ENCODE data around the gene CTBP1.

Gene CTBP1

DNA sequence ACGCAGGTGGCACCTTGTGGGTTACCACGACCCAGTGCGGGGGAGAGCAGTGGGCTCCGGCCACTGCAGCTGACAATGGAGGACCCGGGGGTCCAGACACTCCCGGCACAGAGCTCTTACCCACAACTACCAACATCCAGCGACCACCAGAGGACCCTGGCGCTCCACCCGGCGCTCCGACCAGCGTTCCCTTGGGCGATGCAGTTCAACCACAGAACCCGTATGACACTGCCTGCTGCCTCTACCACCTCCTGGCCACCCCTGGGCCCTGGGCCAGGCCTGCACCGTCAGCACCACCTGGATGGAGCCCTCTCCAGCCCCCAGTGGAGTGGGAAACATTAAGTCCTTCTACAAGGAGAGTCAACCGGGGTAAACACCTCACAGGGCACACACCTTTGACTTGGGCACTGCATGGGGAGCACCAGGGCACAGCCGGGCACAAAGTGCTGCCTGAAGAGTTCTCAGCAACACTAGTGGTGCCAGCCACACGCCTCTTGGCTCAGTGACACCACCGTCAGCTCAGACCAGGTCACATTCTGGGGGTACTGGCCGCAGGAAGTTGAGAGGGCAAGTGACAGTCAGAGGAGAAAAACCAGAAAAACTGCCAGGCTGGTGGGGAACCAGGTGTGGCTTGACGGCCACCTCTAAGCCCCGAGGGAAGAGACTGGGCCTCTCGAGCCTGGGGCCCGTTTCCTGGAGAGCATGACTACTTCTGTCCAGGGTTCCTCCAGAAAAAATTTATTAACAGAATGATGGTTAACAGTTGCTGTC, 2.6 kb downstream of the CTBP1 start:
- peaks cover 21% of the 10 kb centered on the region for H3K36me3 Mint-ChIP-seq (ENCODE audit: low read depth)
- H3K27ac Mint-ChIP-seq: no peak overlapping the region
- TF ChIP-seq, protein P1, sequence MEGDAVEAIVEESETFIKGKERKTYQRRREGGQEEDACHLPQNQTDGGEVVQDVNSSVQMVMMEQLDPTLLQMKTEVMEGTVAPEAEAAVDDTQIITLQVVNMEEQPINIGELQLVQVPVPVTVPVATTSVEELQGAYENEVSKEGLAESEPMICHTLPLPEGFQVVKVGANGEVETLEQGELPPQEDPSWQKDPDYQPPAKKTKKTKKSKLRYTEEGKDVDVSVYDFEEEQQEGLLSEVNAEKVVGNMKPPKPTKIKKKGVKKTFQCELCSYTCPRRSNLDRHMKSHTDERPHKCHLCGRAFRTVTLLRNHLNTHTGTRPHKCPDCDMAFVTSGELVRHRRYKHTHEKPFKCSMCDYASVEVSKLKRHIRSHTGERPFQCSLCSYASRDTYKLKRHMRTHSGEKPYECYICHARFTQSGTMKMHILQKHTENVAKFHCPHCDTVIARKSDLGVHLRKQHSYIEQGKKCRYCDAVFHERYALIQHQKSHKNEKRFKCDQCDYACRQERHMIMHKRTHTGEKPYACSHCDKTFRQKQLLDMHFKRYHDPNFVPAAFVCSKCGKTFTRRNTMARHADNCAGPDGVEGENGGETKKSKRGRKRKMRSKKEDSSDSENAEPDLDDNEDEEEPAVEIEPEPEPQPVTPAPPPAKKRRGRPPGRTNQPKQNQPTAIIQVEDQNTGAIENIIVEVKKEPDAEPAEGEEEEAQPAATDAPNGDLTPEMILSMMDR (IDR thresholded peaks at IDR 0.05): no peak
- H3K4me1 Mint-ChIP-seq: peaks cover 40% of the 10 kb centered on the region
- H3K27me3 Mint-ChIP-seq (ENCODE audit: low read depth, poor library complexity): no peaks in the 10 kb centered on the region
- no peak for DNase-seq
- peaks cover 16% of the 10 kb centered on the region for H3K9me3 Mint-ChIP-seq
- H3K4me3 Mint-ChIP-seq: peak overlapping the region; percentile 86

DNA sequence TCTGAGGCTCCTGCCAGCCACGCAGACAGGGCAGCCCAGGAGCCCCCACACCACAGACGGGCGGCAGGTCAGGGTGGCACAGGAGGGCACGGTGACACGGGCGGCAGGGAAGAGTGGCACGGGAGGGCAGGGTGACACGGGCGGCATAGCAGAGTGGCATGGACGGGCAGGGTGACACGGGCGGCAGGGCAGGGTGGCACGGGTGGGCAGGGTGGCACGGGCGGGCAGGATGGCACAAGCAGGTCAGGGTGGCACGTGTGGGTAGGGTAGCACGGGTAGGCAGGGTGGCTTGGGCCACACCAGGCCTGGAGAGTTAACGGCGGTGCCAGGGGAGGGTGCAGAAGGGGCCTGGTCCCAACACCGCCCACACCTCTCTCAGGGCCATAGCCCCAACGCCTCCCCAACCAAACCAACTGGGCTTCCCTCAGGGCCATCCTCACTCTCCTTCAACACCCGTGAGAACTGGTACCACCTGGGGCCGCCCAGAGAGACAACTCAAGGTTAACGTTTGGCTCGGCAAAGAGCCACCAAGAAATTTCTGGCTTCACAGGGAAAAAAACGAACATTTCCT, 3.4 kb downstream of the CTBP1 start:
- Mint-ChIP-seq H3K9me3 (peaks cover 9% of the 10 kb centered on the region), H3K4me1 (peaks cover 40% of the 10 kb centered on the region), H3K27ac (no peak overlapping the region), H3K36me3 (ENCODE audit: low read depth) (peaks cover 19% of the 10 kb centered on the region), H3K27me3 (ENCODE audit: low read depth, poor library complexity) (no peaks in the 10 kb centered on the region), H3K4me3 (peak overlapping the region; percentile 86)
- TF ChIP-seq, protein P1 (IDR thresholded peaks at IDR 0.05): no peak
- DNase-seq: no peak

DNA sequence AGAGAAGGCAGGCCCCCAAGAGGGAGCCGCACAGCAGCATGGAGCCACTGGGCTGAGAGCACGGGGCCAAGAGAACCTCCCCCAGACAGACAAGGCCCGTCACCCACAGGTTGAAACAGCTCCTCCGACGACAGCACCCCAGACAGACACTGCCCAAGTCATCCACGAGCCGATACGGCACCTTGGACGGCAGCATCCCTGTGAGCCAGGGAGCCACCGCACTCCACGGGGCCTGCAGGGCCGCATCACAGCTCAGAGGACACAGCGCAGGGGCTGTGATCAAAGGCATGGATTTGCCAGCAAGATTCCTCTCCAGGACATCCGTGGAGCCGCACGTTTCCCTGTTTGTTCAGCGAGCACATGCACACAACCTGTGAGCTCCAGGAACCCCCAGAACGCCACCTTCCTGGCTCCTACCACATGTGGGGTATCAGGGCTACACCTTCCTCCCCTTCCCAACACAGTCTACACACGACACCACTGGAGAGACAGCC, 3.9 kb downstream of the CTBP1 start:
- H3K27ac Mint-ChIP-seq: no peak overlapping the region
- H3K36me3 Mint-ChIP-seq (ENCODE audit: low read depth): peaks cover 14% of the 10 kb centered on the region
- no peak for DNase-seq
- no peaks in the 10 kb centered on the region for H3K27me3 Mint-ChIP-seq (ENCODE audit: low read depth, poor library complexity)
- peaks cover 40% of the 10 kb centered on the region for H3K4me1 Mint-ChIP-seq
- H3K4me3 Mint-ChIP-seq: peak overlapping the region; percentile 23
- peaks cover 3% of the 10 kb centered on the region for H3K9me3 Mint-ChIP-seq
- TF ChIP-seq, protein P1 (IDR thresholded peaks at IDR 0.05): no peak

DNA sequence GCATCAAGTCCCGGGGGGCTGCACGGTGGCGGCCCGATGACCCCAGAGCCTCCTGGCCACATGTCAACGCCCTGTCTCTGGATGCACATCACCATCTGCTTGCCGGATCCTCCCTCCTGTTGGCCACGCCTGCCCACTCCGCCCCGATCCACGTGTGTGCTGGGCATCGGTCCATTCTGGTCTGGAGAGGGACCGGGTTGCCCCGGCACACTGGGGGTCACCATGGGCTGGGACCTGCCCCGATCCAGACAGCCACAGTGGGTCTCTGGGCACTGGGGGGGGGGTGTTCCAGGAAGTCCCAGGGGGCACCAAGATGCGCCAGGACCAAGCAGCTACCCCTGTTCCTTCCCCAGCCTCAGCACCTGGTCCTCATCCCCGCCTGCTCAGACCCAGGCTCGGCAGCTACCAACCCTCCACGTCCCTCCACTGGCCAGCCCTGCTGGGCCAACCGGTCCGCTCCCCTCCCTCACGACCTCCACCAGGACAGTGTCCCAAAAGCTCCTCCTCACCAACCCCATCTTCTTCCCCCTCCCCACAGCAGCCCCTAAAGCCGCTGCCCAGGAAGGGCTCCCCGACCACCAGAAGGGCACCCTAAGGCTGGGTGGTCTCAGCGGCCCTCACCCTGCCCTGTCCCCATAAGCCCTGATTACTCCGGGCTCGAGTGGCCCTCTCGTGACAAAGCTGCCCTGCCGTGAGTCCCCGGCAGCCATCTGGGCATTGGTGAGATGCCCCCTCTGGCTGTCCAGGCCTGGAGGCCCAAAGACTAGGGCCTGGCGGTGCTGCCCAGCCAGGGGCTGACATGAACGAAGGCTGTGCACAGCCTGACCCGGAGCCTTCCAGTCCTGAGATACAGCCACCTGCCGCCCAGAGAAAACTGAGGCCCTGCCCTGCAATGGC, 4.6 kb downstream of the CTBP1 start:
- peaks cover 15% of the 10 kb centered on the region for H3K36me3 Mint-ChIP-seq (ENCODE audit: low read depth)
- peaks cover 40% of the 10 kb centered on the region for H3K4me1 Mint-ChIP-seq
- H3K4me3 Mint-ChIP-seq: no peak overlapping the region
- H3K9me3 Mint-ChIP-seq: no peaks in the 10 kb centered on the region
- TF ChIP-seq, protein P1 (IDR thresholded peaks at IDR 0.05): no peak
- no peak for DNase-seq
- no peaks in the 10 kb centered on the region for H3K27me3 Mint-ChIP-seq (ENCODE audit: low read depth, poor library complexity)
- H3K27ac Mint-ChIP-seq: no peak overlapping the region

DNA sequence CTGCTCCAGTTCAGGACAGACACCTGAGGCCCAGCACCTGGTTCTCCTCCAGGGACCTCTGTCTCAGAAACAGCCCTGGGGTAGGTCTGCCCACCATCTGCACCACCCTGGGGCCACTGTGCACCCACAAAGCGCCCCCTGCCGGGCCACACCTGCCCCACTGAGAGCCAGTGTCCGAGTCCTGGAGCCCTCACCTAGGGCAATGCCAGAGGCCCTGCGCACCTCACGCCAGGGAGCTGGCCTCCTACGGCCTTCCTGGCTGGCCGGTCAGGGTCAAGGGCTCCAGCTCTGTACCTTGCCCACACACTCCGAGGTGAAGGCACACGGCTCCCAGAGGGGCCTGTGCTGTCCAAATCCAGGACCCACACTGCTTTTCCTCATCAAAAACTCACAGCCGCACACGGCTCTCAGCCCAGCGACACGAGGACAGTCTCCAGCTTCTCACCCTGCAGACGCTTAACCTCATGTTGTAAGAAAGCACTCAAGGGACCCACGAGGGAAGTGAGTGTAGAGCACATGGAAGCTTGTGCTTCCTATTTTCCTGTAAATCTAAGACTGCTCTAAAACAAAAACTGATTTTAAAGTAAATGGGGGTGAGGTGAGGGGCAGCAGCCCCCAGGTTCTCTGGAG, 5.4 kb downstream of the CTBP1 start:
- H3K4me3 Mint-ChIP-seq: no peak overlapping the region
- H3K27ac Mint-ChIP-seq: peak overlapping the region; percentile 22
- TF ChIP-seq, protein P1 (IDR thresholded peaks at IDR 0.05): no peak
- peaks cover 20% of the 10 kb centered on the region for H3K36me3 Mint-ChIP-seq (ENCODE audit: low read depth)
- no peak for DNase-seq
- no peaks in the 10 kb centered on the region for H3K27me3 Mint-ChIP-seq (ENCODE audit: low read depth, poor library complexity)
- peaks cover 40% of the 10 kb centered on the region for H3K4me1 Mint-ChIP-seq
- H3K9me3 Mint-ChIP-seq: no peaks in the 10 kb centered on the region
